RWPE2 (cell line): ENCODE results near the gene HLA-B.

Source experiments
- ATAC-seq: fragments of 200-7000 bp; cut with Tn5 transposase; 3 replicates; pipeline ENCODE4 v1.9.1; 2021; ENCODE audit warnings: low read depth
- DNase-seq: peaks from one replicate; pipeline ENCODE4 v3.0.0-alpha.2; 2020; ENCODE audit warnings: low spot score
- H3K27ac ChIP-seq: fragments of 450-650 bp; 2 replicates; pipeline ENCODE4 v1.5.1; 2017; ENCODE audit warnings: mild to moderate bottlenecking; ENCODE audit not compliant: poor library complexity, severe bottlenecking
- H3K27me3 ChIP-seq: fragments of 250-450 bp; sonication (Bioruptor Pico); 2 replicates; pipeline ENCODE4 v1.5.1; 2021; ENCODE audit warnings: mild to moderate bottlenecking, moderate library complexity; ENCODE audit not compliant: insufficient read depth, poor library complexity, severe bottlenecking
- H3K36me3 ChIP-seq: fragments of 250-450 bp; sonication (Bioruptor Pico); 2 replicates; pipeline ENCODE4 v1.5.1; 2020; ENCODE audit warnings: low read depth, mild to moderate bottlenecking, moderate library complexity
- H3K4me1 ChIP-seq: fragments of 250-450 bp; sonication (Bioruptor Pico); 2 replicates; pipeline ENCODE4 v1.5.1; 2021; ENCODE audit warnings: mild to moderate bottlenecking, moderate library complexity; ENCODE audit not compliant: insufficient read depth, poor library complexity, severe bottlenecking
- H3K4me3 ChIP-seq: fragments of 250-450 bp; sonication (Bioruptor Pico); 2 replicates; pipeline ENCODE4 v1.5.1; 2021; ENCODE audit warnings: mild to moderate bottlenecking, moderate library complexity; ENCODE audit not compliant: severe bottlenecking
- H3K9me3 ChIP-seq: fragments of 250-450 bp; sonication (Bioruptor Pico); 2 replicates; pipeline ENCODE4 v1.5.1; 2021; ENCODE audit warnings: mild to moderate bottlenecking, moderate library complexity; ENCODE audit not compliant: severe bottlenecking
- CTCF ChIP-seq: fragments of 450-650 bp; IDR thresholded peaks from one replicate; pipeline ENCODE4 v1.5.1; 2017; ENCODE audit warnings: mild to moderate bottlenecking, moderate library complexity; ENCODE audit not compliant: poor library complexity, severe bottlenecking

HLA-B gene

GRCh38 chr6:31345026-31345730 lies 11.8 kb downstream of the HLA-B start:
- H3K9me3 ChIP-seq, result no peaks in the 10 kb centered on the region
- no peaks in the 10 kb centered on the region for H3K4me1 ChIP-seq
- DNase-seq (no peak), ATAC-seq (no peak)
- H3K27ac ChIP-seq, result no peak overlapping the region
- H3K27me3 ChIP-seq, result no peaks in the 10 kb centered on the region
- TF ChIP-seq CTCF, result no peak
- H3K4me3 ChIP-seq, result no peak overlapping the region
- H3K36me3 ChIP-seq, result no peaks in the 10 kb centered on the region

GRCh38 chr6:31340228-31340627 lies 16.8 kb downstream of the HLA-B start:
- H3K36me3 ChIP-seq, result no peaks in the 10 kb centered on the region
- no peaks in the 10 kb centered on the region for H3K27me3 ChIP-seq
- H3K4me3 ChIP-seq, result no peak overlapping the region
- H3K9me3 ChIP-seq, result peaks cover 8% of the 10 kb centered on the region
- TF ChIP-seq CTCF, result no peak
- no peak for ATAC-seq
- DNase-seq, result no peak
- H3K4me1 ChIP-seq, result no peaks in the 10 kb centered on the region
- no peak overlapping the region for H3K27ac ChIP-seq

DNA sequence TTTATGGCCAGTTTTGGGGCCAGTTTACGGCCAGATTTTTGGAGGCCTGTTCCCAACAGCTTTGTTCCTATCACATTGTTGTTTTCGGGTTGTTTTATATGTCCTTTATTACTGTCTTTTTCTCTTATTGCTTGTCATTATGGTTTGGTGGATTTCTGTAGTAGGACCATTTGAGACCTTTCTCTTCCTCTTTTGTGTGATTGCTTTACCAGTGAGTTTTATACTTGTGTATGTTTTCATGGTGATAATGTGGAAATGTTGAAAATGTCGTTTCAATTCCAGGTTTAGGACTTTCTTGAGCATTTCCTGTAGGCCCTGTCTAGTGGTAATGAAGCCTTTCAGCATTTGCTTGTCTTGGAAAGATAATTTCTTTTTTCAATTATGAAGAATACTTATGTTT lies 17.8 kb downstream of the HLA-B start:
- H3K27ac ChIP-seq, result no peak overlapping the region
- DNase-seq (no peak), ATAC-seq (no peak)
- no peak overlapping the region for H3K4me3 ChIP-seq
- H3K36me3 ChIP-seq, result no peaks in the 10 kb centered on the region
- TF ChIP-seq CTCF, result no peak
- no peaks in the 10 kb centered on the region for H3K4me1 ChIP-seq
- H3K9me3 ChIP-seq, result peaks cover 8% of the 10 kb centered on the region
- no peaks in the 10 kb centered on the region for H3K27me3 ChIP-seq

- Histone ChIP-seq H3K4me1 (no peaks in the 10 kb centered on the region), H3K27ac (no peak overlapping the region), H3K4me3 (no peak overlapping the region), H3K27me3 (no peaks in the 10 kb centered on the region), H3K36me3 (no peaks in the 10 kb centered on the region), H3K9me3 (peaks cover 8% of the 10 kb centered on the region)
- ATAC-seq (no peak), DNase-seq (no peak)
- no peak for TF ChIP-seq CTCF
Observed at GRCh38 chr6:31336896-31337496, 20.0 kb downstream of the HLA-B start.
